Omental fat pad (tissue), 4 donors: Measurements from ENCODE around the gene FBP1. TPM values are rescaled to one million over a fixed set of nuclear protein-coding genes. Genes with fewer than 3 reads are reported as not detected.
A peak's percentile ranks its signal among the peaks of the same experiment; 100 is the strongest.

Source experiments
- ATAC-seq: fragments of 150-250 bp; one replicate; pipeline ENCODE4 v1.9.1; 2016; ENCODE audit warnings: mild to moderate bottlenecking, moderate library complexity; ENCODE audit not compliant: low FRiP score
- DNase-seq: peaks from one replicate; pipeline ENCODE4 v3.0.0-alpha.2; 2019; ENCODE audit warnings: low spot score
- CTCF ChIP-seq, 3 donors: fragments of 450-650 bp; IDR thresholded peaks; one replicate each; pipeline ENCODE4 v1.5.1; 2016 to 2017; ENCODE audit warnings: antibody characterized with exemption in 3 of 3, mild to moderate bottlenecking in 3 of 3, moderate library complexity in 2 of 3
- total RNA-seq, 4 donors: library from RNA; depleted of rRNA; stranded (reverse); fragments of >200 nt; gene quantifications; one replicate each; pipeline ENCODE4 v1.1.0, GENCODE V29; 2016

Gene FBP1
- total RNA-seq, 4 donors from 2014 or later, result 6.9 to 98.5 (median 10.3) TPM

- ATAC-seq (no peak), DNase-seq (no peak)
- TF ChIP-seq CTCF (IDR thresholded peaks at IDR 0.05), result no peak
These were observed 29.1 kb downstream of the FBP1 start for GRCh38 chr9:94610181-94610606.

DNA sequence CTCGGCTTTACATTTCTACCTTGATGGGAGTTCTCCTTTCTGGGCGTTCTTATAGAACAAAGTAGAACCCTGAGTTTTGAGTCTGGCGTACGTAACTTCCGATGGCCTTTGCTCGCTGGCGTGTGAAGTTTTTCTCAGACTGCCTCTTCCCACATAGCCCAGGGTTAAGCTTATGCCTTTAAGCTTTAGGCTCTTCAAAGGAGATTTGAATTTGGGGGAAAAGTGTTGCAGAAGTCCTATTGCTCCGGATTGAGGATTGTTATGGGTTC, 32.0 kb downstream of the FBP1 start:
- DNase-seq, result no peak
- no peak for ATAC-seq
- no peak for TF ChIP-seq CTCF (IDR thresholded peaks at IDR 0.05)

DNA sequence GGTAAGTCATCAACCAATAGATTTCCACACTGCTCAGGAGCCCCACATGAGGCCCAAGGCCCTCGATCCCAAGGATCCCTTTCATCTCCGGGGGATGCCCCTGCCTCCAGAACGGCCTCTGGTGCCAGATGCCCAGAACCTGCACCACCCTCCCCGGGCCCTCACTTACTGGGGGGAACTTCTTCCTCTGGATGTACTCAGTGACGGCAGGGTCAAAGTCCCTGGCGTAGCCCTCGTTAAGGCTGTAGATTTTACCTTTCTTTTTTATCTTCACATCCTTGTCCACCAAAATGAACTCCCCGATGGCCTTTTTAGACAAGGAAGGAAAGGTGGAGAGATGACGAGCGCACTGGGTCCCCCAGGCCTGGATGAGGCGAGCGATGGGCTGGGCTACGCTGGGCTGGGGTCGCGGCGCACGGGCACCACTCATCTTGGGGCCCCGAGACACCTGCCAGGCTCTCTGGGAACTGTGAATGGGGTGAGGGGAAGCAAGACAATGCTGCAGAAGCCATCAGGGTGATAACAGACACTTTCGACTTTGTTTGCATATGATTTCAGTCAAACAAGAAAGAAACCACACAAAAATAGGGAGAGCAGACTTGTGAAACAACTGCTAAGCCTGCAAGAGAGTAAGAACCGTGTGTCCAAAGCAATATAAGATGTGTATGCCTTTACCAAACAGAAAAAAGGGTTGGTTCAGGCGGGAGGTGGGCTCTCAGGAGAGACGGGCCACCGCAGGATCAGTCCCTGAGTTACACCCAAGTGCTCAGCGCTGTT, 32.5 kb downstream of the FBP1 start:
- DNase-seq (no peak), ATAC-seq (no peak)
- TF ChIP-seq CTCF (IDR thresholded peaks at IDR 0.05), result no peak

- ATAC-seq, result peak; percentile 89
- no peak for TF ChIP-seq CTCF (IDR thresholded peaks at IDR 0.05)
- DNase-seq, result peak; percentile 43
These were observed 35.8 kb downstream of the FBP1 start for GRCh38 chr9:94603259-94604160.

DNA sequence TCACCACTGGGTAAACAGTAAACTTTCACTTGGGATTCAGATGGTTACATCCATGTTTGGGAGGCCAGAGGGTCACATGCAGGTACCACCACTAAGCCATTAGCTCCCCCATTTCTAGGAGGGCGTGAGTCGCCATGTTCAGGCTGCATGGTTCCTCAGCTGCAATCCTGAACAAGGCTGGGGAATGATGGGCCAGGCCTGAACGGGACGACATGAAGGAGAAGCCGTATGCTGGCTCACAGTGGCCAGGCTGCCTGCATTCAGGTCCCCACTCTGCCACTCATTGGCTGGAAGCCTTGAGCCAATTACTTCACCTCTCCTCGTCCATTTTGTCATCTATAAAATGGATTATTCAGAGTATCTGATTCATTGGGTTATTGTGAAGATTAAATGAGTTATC, 36.7 kb downstream of the FBP1 start:
- ATAC-seq, result no peak

DNA sequence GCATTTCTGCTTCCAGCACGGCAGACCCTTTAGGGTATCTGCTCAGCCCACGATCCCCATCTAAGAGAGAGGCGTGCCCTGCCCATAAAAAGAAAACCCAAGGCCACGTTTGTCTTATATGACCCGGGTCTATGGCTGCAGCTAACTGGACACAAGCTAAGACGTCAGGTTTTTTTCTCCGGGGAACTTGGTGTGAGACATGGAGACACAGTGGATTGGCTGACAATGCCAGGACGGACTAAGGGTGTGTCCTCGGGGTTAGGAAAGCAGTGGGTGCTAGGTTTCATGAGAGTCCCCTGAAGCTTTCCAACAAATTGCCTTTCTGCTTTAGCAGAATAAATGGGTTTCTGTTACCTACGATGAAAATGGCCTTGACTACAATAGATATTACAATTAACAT, 38.6 kb downstream of the FBP1 start:
- TF ChIP-seq CTCF (IDR thresholded peaks at IDR 0.05), result no peak
- DNase-seq, result no peak
- ATAC-seq, result no peak

More for the DNA sequence above, 36.7 kb downstream of the FBP1 start:
- no peak for TF ChIP-seq CTCF (IDR thresholded peaks at IDR 0.05)
- no peak for DNase-seq
